Lower leg skin (tissue), 3 donors: ENCODE data around the gene XPR1.

ENCODE experiments used
- CTCF ChIP-seq, 3 donors: fragments of 450-650 bp; IDR thresholded peaks; one replicate each; pipeline ENCODE4 v1.5.1; 2016; ENCODE audit warnings: antibody characterized with exemption in 3 of 3, mild to moderate bottlenecking in 3 of 3, moderate library complexity in 2 of 3
- POLR2A ChIP-seq, 2 donors: fragments of 450-650 bp; IDR thresholded peaks; one replicate each; pipeline ENCODE4 v1.6.1; 2016 to 2017; ENCODE audit warnings: antibody characterized with exemption in 2 of 2, mild to moderate bottlenecking in 1 of 2, moderate library complexity in 1 of 2

DNA sequence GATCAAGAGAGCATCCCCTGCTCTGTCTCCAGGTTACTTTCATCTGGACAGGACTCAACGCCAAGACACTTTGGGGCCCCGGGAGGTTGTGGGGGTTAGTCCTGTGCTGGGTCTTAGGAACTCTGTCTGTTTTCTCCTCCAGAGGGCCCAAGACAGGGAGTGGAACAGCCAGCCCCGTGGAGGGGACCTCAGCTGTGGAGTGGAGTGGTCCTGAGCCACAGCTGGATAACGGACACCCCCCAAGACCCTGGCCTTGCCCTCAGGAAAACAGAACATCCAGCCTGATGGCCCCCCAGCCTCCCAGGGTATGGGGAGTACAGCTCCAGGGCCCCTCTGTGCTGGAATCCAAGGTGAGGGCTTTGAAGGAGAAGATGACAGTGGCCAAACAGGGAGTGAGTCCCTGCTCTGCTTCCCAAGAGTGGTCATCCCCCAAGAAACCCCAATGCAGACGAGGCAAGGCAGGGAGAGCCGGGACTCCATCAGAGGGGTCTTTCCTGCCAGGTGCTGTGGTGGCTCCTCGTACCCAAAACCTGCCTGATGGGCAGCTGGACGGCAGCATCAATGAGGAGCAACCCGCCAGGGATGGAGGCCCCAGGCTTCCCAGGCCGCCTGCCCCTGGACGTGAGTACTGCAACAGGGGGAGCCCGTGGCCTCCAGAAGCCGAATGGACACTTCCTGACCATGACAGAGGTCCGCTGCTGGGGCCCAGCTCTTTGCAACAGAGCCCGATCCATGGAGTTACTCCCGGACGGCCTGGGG, 284.4 kb downstream of the XPR1 start:
- TF ChIP-seq CTCF (IDR thresholded peaks at IDR 0.05) = no peak
- TF ChIP-seq POLR2A (IDR thresholded peaks at IDR 0.05) = no peak
